Trophoblast cell (in vitro differentiated cells and primary cell): Measurements from ENCODE around the gene MT1B.

Experiments used
- DNase-seq, 2 donors: peaks; one replicate each; pipeline ENCODE4 v3.0.0-alpha.2; 2016
- H2AFZ ChIP-seq: 2 replicates; pipeline ENCODE4 v1.6.1; 2013; ENCODE audit warnings: low read length, moderate library complexity, mild to moderate bottlenecking; ENCODE audit not compliant: insufficient read depth, poor library complexity
- H2AK5ac ChIP-seq: 2 replicates; pipeline ENCODE4 v1.6.1; 2013; ENCODE audit warnings: mild to moderate bottlenecking, low read length
- H2BK120ac ChIP-seq: 2 replicates; pipeline ENCODE4 v1.6.1; 2013; ENCODE audit warnings: low read length, mild to moderate bottlenecking, moderate library complexity; ENCODE audit not compliant: insufficient read depth, poor library complexity
- H2BK12ac ChIP-seq: 2 replicates; pipeline ENCODE4 v1.6.1; 2013; ENCODE audit warnings: mild to moderate bottlenecking, low read length, moderate library complexity
- H2BK5ac ChIP-seq: 2 replicates; pipeline ENCODE4 v1.6.1; 2013; ENCODE audit warnings: low read length, low read depth, moderate library complexity, mild to moderate bottlenecking; ENCODE audit not compliant: poor library complexity
- H3K14ac ChIP-seq: 2 replicates; pipeline ENCODE4 v1.6.1; 2013; ENCODE audit warnings: mild to moderate bottlenecking, low read length
- H3K18ac ChIP-seq: 2 replicates; pipeline ENCODE4 v1.6.1; 2013; ENCODE audit warnings: mild to moderate bottlenecking, low read length
- H3K23ac ChIP-seq: 2 replicates; pipeline ENCODE4 v1.6.1; 2013; ENCODE audit warnings: low read length
- H3K27ac ChIP-seq: 2 replicates; pipeline ENCODE4 v1.5.1; 2013; ENCODE audit warnings: low read depth, mild to moderate bottlenecking, inconsistent platforms, low read length, moderate library complexity
- H3K27me3 ChIP-seq: 2 replicates; pipeline ENCODE4 v1.6.1; 2013; ENCODE audit warnings: inconsistent platforms, mild to moderate bottlenecking, low read length, moderate library complexity; ENCODE audit not compliant: insufficient read depth
- H3K36me3 ChIP-seq, 2 experiments: 1 replicate in 1 of 2; 2 replicates in 1 of 2; pipeline ENCODE4 v1.6.1; 2013; ENCODE audit warnings: low read length in 2 of 2, mild to moderate bottlenecking in 2 of 2, moderate library complexity in 1 of 2; ENCODE audit not compliant: insufficient read depth in 2 of 2, control insufficient read depth in 1 of 2
- H3K4ac ChIP-seq: 2 replicates; pipeline ENCODE4 v1.6.1; 2013; ENCODE audit warnings: low read depth, mild to moderate bottlenecking, low read length, moderate library complexity
- H3K4me1 ChIP-seq, 2 experiments: 1 replicate in 1 of 2; 2 replicates in 1 of 2; pipeline ENCODE4 v1.6.1; 2013; ENCODE audit warnings: low read length in 2 of 2, mild to moderate bottlenecking in 2 of 2, moderate library complexity in 1 of 2; ENCODE audit not compliant: insufficient read depth in 2 of 2, control insufficient read depth in 1 of 2
- H3K4me2 ChIP-seq: 2 replicates; pipeline ENCODE4 v1.6.1; 2013; ENCODE audit warnings: inconsistent platforms, mild to moderate bottlenecking, low read length, moderate library complexity
- H3K4me3 ChIP-seq: 2 replicates; pipeline ENCODE4 v1.5.1; 2013; ENCODE audit warnings: mild to moderate bottlenecking, low read depth, low read length, inconsistent platforms
- H3K79me1 ChIP-seq: one replicate; pipeline ENCODE4 v1.6.1; 2013; ENCODE audit warnings: low read length
- H3K79me2 ChIP-seq: 2 replicates; pipeline ENCODE4 v1.6.1; 2013; ENCODE audit warnings: low read length, mild to moderate bottlenecking; ENCODE audit not compliant: control insufficient read depth, insufficient read depth, poor library complexity
- H3K9ac ChIP-seq: 2 replicates; pipeline ENCODE4 v1.6.1; 2013; ENCODE audit warnings: mild to moderate bottlenecking, low read length
- H3K9me3 ChIP-seq: 2 replicates; pipeline ENCODE4 v1.6.1; 2013; ENCODE audit warnings: low read depth, mild to moderate bottlenecking, control low read depth, inconsistent platforms, low read length; ENCODE audit not compliant: insufficient read depth
- H4K12ac ChIP-seq: 2 replicates; pipeline ENCODE4 v1.6.1; 2013; ENCODE audit warnings: low read depth, mild to moderate bottlenecking, low read length, moderate library complexity
- H4K8ac ChIP-seq: 2 replicates; pipeline ENCODE4 v1.6.1; 2013; ENCODE audit warnings: low read depth, mild to moderate bottlenecking, low read length, moderate library complexity
- H4K91ac ChIP-seq: one replicate; pipeline ENCODE4 v1.6.1; 2013; ENCODE audit warnings: low read depth, mild to moderate bottlenecking, low read length, moderate library complexity
- WGBS: extraction: QIAGEN DNeasy Blood & Tissue Kit; methylation state at CpG from one replicate; pipeline ENCODE4 v1.1.7; 2013; ENCODE audit warnings: missing lambda C conversion rate; ENCODE audit not compliant: insufficient read length, insufficient coverage; ENCODE audit errors: extremely low coverage; 5-methylcytosine and 5-hydroxymethylcytosine counted together

MT1B gene

DNA sequence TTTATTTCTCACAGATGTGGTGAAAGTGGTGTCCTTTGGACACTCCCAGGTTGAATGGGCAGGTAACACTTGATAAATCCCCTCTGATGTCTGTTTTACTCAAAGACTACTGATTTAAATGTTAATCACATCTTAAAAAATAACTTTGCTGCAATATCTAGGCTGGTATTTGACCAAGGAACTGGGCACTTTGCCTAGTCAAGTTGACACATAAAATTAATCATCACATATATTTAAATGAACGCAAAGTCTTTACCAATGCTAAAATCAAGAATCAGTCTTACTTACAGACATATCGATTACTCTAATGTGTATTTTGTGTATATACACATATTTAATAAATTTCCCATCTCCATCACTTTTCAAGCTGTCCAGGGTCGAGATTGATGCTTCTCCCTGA lies 36.3 kb upstream of the MT1B start:
- Histone ChIP-seq H3K9me3 (peaks cover 6% of the 10 kb centered on the region), H2BK5ac (no peak overlapping the region), H3K4ac (no peak overlapping the region), H3K27me3 (peaks cover 33% of the 10 kb centered on the region), H3K36me3 (no peaks in the 10 kb centered on the region), H4K91ac (no peak overlapping the region), H3K9ac (no peak overlapping the region), H2BK120ac (no peak overlapping the region), H3K18ac (no peak overlapping the region), H2BK12ac (no peak overlapping the region), H3K79me2 (no peaks in the 10 kb centered on the region), H3K14ac (no peak overlapping the region), H4K12ac (no peak overlapping the region), H3K4me3 (no peak overlapping the region), H2AFZ (no peak overlapping the region), H3K4me1 (peaks cover 1 to 3% of the 10 kb centered on the region in 2 experiments), H3K23ac (no peak overlapping the region), H3K4me2 (no peak overlapping the region), H3K27ac (no peak overlapping the region), H4K8ac (no peak overlapping the region), H3K79me1 (no peaks in the 10 kb centered on the region), H2AK5ac (no peak overlapping the region)
- no peak for DNase-seq
- WGBS = no CpG with 5 or more reads among the region's 3 CpGs

DNA sequence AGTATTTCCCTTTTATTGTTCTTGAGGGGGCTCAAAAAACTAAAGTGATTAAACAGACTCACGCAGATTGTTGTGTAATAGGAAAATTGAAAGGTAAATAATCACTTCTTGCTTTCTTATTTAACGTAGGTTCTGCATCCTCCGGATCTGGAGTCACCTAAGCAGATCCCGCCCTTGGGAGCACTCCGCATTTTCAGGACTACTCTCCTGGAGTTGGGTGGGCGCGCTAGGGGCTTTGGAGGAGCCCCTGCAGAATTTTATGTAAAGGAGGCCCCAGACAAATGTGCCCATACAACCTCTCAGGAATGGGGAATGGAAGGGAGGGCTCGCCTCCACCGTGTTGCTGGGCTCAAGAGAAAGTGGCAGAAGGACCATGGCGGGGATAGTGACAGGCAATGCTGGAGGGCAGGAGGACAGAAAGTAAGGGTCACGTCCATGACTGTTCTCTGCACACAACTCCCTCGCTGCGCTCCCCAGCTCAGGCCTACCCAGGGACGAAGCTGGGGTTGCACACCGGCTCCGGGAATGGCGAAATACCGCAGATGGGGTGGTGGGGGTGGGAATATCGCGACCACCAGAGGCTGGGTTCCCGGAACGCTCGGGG lies 35.0 kb upstream of the MT1B start:
- no peak overlapping the region for H4K12ac ChIP-seq
- H3K27me3 ChIP-seq = peaks cover 30% of the 10 kb centered on the region
- no peak overlapping the region for H2AK5ac ChIP-seq
- H3K4me2 ChIP-seq = peak overlapping the region; percentile 32
- peaks cover 0 to 3% of the 10 kb centered on the region in 2 experiments for H3K4me1 ChIP-seq
- H3K79me2 ChIP-seq = no peaks in the 10 kb centered on the region
- peaks cover 6% of the 10 kb centered on the region for H3K9me3 ChIP-seq
- H2BK120ac ChIP-seq = no peak overlapping the region
- H3K14ac ChIP-seq = no peak overlapping the region
- no peaks in the 10 kb centered on the region for H3K79me1 ChIP-seq
- no peak overlapping the region for H2BK12ac ChIP-seq
- no peak overlapping the region for H3K4ac ChIP-seq
- no peak overlapping the region for H3K9ac ChIP-seq
- H2BK5ac ChIP-seq = no peak overlapping the region
- no CpG with 5 or more reads among the region's 23 CpGs for WGBS
- H3K23ac ChIP-seq = no peak overlapping the region
- no peak overlapping the region for H2AFZ ChIP-seq
- H3K18ac ChIP-seq = no peak overlapping the region
- DNase-seq = no peak
- no peak overlapping the region for H3K4me3 ChIP-seq
- H3K27ac ChIP-seq = no peak overlapping the region
- H4K91ac ChIP-seq = no peak overlapping the region
- H3K36me3 ChIP-seq = no peaks in the 10 kb centered on the region
- H4K8ac ChIP-seq = no peak overlapping the region

- peak overlapping the region; percentile 32 for H3K4me2 ChIP-seq
- H2BK12ac ChIP-seq = no peak overlapping the region
- H2BK5ac ChIP-seq = no peak overlapping the region
- H2AK5ac ChIP-seq = no peak overlapping the region
- DNase-seq = peak; percentile 38 to 60
- no peaks in the 10 kb centered on the region for H3K79me2 ChIP-seq
- peaks cover 30% of the 10 kb centered on the region for H3K27me3 ChIP-seq
- H4K12ac ChIP-seq = no peak overlapping the region
- H3K9ac ChIP-seq = no peak overlapping the region
- H2BK120ac ChIP-seq = no peak overlapping the region
- H3K4me3 ChIP-seq = no peak overlapping the region
- peaks cover 6% of the 10 kb centered on the region for H3K9me3 ChIP-seq
- no CpG with 5 or more reads among the region's 41 CpGs for WGBS
- H3K4me1 ChIP-seq = peaks cover 0 to 3% of the 10 kb centered on the region in 2 experiments
- no peak overlapping the region for H3K23ac ChIP-seq
- H2AFZ ChIP-seq = no peak overlapping the region
- H4K91ac ChIP-seq = no peak overlapping the region
- no peaks in the 10 kb centered on the region for H3K79me1 ChIP-seq
- H4K8ac ChIP-seq = no peak overlapping the region
- no peak overlapping the region for H3K14ac ChIP-seq
- no peak overlapping the region for H3K4ac ChIP-seq
- H3K18ac ChIP-seq = no peak overlapping the region
- no peak overlapping the region for H3K27ac ChIP-seq
- H3K36me3 ChIP-seq = no peaks in the 10 kb centered on the region
Observed at GRCh38 chr16:56617212-56618085, 34.2 kb upstream of the MT1B start.

- H3K27ac ChIP-seq = no peak overlapping the region
- H3K4ac ChIP-seq = no peak overlapping the region
- peaks cover 30% of the 10 kb centered on the region for H3K27me3 ChIP-seq
- DNase-seq = no peak
- H3K79me2 ChIP-seq = no peaks in the 10 kb centered on the region
- H3K36me3 ChIP-seq = no peaks in the 10 kb centered on the region
- H4K91ac ChIP-seq = no peak overlapping the region
- H4K12ac ChIP-seq = no peak overlapping the region
- no peak overlapping the region for H3K4me2 ChIP-seq
- no peak overlapping the region for H2BK5ac ChIP-seq
- no peak overlapping the region for H4K8ac ChIP-seq
- H3K18ac ChIP-seq = no peak overlapping the region
- no CpG with 5 or more reads among the region's 6 CpGs for WGBS
- H3K14ac ChIP-seq = no peak overlapping the region
- H2BK120ac ChIP-seq = no peak overlapping the region
- H3K23ac ChIP-seq = no peak overlapping the region
- H2AK5ac ChIP-seq = no peak overlapping the region
- H2BK12ac ChIP-seq = no peak overlapping the region
- H3K4me1 ChIP-seq = peaks cover 0 to 3% of the 10 kb centered on the region in 2 experiments
- H3K4me3 ChIP-seq = no peak overlapping the region
- H2AFZ ChIP-seq = no peak overlapping the region
- H3K79me1 ChIP-seq = no peaks in the 10 kb centered on the region
- H3K9me3 ChIP-seq = peaks cover 6% of the 10 kb centered on the region
- no peak overlapping the region for H3K9ac ChIP-seq
Observed at GRCh38 chr16:56618138-56618537, 33.5 kb upstream of the MT1B start.
